ENCODE data around the gene NAA80.

- TF ChIP-seq POLR2AphosphoS5 (IDR thresholded peaks at IDR 0.05; ENCODE audit: borderline replicate concordance, low read depth, low read length) (no peak), EZH2 (IDR thresholded peaks at IDR 0.05) (no peak), FOXP2 (optimal IDR thresholded peaks at IDR 0.05; ENCODE audit: control extremely low read depth, extremely low read length, insufficient read depth) (no peak)
Observed at GRCh38 chr3:50316657-50317242, 17.5 kb upstream of the NAA80 start.

All from SK-N-MC (cell line).